SK-N-SH treated with all-trans-retinoic acid at 6 μM for 48 hours (cell line): ENCODE measurements around the gene MRTFA.

Experiments
- ATAC-seq: fragments of 200-7000 bp; cut with Tn5 transposase; 3 replicates; pipeline ENCODE4 v1.9.1; 2020; ENCODE audit warnings: mild to moderate bottlenecking, moderate library complexity
- ARNTL ChIP-seq: fragments of 450-650 bp; formaldehyde crosslinking; IDR thresholded peaks from 2 replicates; pipeline ENCODE4 v1.5.0; 2020; ENCODE audit warnings: low read depth, mild to moderate bottlenecking, moderate library complexity, borderline replicate concordance
- BACH2 ChIP-seq: fragments of 250-450 bp; sonication (Bioruptor Pico); IDR thresholded peaks from 2 replicates; pipeline ENCODE4 v1.9.0; 2021; ENCODE audit warnings: mild to moderate bottlenecking, borderline replicate concordance
- CREB5 ChIP-seq: fragments of 250-450 bp; sonication (Bioruptor Pico); IDR thresholded peaks from 2 replicates; pipeline ENCODE4 v1.5.1; 2020; ENCODE audit warnings: low read depth, mild to moderate bottlenecking, moderate library complexity
- CSDC2 ChIP-seq: fragments of 250-450 bp; sonication (Bioruptor Pico); IDR thresholded peaks from 2 replicates; pipeline ENCODE4 v1.5.0; 2020; ENCODE audit warnings: mild to moderate bottlenecking, moderate library complexity
- CSRNP3 ChIP-seq: fragments of 250-450 bp; sonication (Bioruptor Pico); IDR thresholded peaks from 2 replicates; pipeline ENCODE4 v1.5.1; 2021; ENCODE audit warnings: mild to moderate bottlenecking, moderate library complexity
- ESRRG ChIP-seq: fragments of 250-450 bp; sonication (Bioruptor Pico); IDR thresholded peaks from 2 replicates; pipeline ENCODE4 v1.6.1; 2021; ENCODE audit warnings: mild to moderate bottlenecking
- GLIS3 ChIP-seq: fragments of 250-450 bp; sonication (Bioruptor Pico); IDR thresholded peaks from 2 replicates; pipeline ENCODE4 v1.5.0; 2020; ENCODE audit warnings: mild to moderate bottlenecking, moderate library complexity
- ISL1 ChIP-seq: fragments of 250-450 bp; sonication (Bioruptor Pico); IDR thresholded peaks from 2 replicates; pipeline ENCODE4 v2.1.2; 2022; ENCODE audit warnings: mild to moderate bottlenecking, moderate library complexity
- PATZ1 ChIP-seq: fragments of 250-450 bp; sonication (Bioruptor Pico); IDR thresholded peaks from 2 replicates; pipeline ENCODE4 v1.8.0; 2020; ENCODE audit warnings: mild to moderate bottlenecking, moderate library complexity, borderline replicate concordance
- PPARA ChIP-seq: fragments of 250-450 bp; sonication (Bioruptor Pico); IDR thresholded peaks from 2 replicates; pipeline ENCODE4 v1.5.0; 2020; ENCODE audit warnings: mild to moderate bottlenecking, borderline replicate concordance
- RARB ChIP-seq: fragments of 250-450 bp; sonication (Bioruptor Pico); IDR thresholded peaks from 2 replicates; pipeline ENCODE4 v1.8.0; 2021; ENCODE audit warnings: mild to moderate bottlenecking, moderate library complexity
- SNAI2 ChIP-seq: fragments of 250-450 bp; sonication (Bioruptor Pico); IDR thresholded peaks from 2 replicates; pipeline ENCODE4 v1.5.0; 2020; ENCODE audit warnings: mild to moderate bottlenecking, moderate library complexity
- TCF4 ChIP-seq: fragments of 250-450 bp; sonication (Bioruptor Pico); IDR thresholded peaks from 2 replicates; pipeline ENCODE4 v1.8.0; 2021; ENCODE audit warnings: mild to moderate bottlenecking, moderate library complexity, borderline replicate concordance
- TSHZ2 ChIP-seq: fragments of 250-450 bp; sonication (Bioruptor Pico); IDR thresholded peaks from 2 replicates; pipeline ENCODE4 v1.5.0; 2020; ENCODE audit warnings: mild to moderate bottlenecking, moderate library complexity
- ZC3H10 ChIP-seq: fragments of 250-450 bp; sonication (Bioruptor Pico); IDR thresholded peaks from 2 replicates; pipeline ENCODE4 v1.5.1; 2021; ENCODE audit warnings: mild to moderate bottlenecking, moderate library complexity
- ZFP3 ChIP-seq: fragments of 250-450 bp; sonication (Bioruptor Pico); IDR thresholded peaks from 2 replicates; pipeline ENCODE4 v1.5.0; 2020; ENCODE audit warnings: mild to moderate bottlenecking, moderate library complexity
- ZFP30 ChIP-seq: fragments of 450-650 bp; formaldehyde crosslinking; IDR thresholded peaks from 2 replicates; pipeline ENCODE4 v1.5.0; 2022; ENCODE audit warnings: mild to moderate bottlenecking, moderate library complexity
- ZNF565 ChIP-seq: fragments of 450-650 bp; formaldehyde crosslinking; conservative IDR thresholded peaks from 2 replicates; pipeline ENCODE4 v1.5.0; 2020; ENCODE audit warnings: low read depth, mild to moderate bottlenecking, moderate library complexity
- ZNF8 ChIP-seq: fragments of 450-650 bp; formaldehyde crosslinking; IDR thresholded peaks from 2 replicates; pipeline ENCODE4 v1.5.0; 2020; ENCODE audit warnings: mild to moderate bottlenecking, moderate library complexity

Gene MRTFA

GRCh38 chr22:40572976-40573375 is 63.5 kb downstream of the MRTFA start:
- no peak for TF ChIP-seq ZFP30 (CRISPR knock-in tag)
- no peak for TF ChIP-seq ZFP3
- no peak for TF ChIP-seq TCF4 (CRISPR knock-in tag)
- TF ChIP-seq ESRRG (CRISPR knock-in tag): no peak
- no peak for TF ChIP-seq CREB5 (CRISPR knock-in tag)
- TF ChIP-seq CSRNP3 (CRISPR knock-in tag): no peak
- no peak for TF ChIP-seq SNAI2 (CRISPR knock-in tag)
- no peak for TF ChIP-seq ARNTL (CRISPR knock-in tag)
- no peak for TF ChIP-seq ZC3H10 (CRISPR knock-in tag)
- no peak for TF ChIP-seq ISL1 (CRISPR knock-in tag)
- no peak for TF ChIP-seq ZNF565 (CRISPR knock-in tag)
- TF ChIP-seq ZNF8 (CRISPR knock-in tag): no peak
- TF ChIP-seq RARB (CRISPR knock-in tag): no peak
- no peak for TF ChIP-seq PPARA (CRISPR knock-in tag)
- TF ChIP-seq BACH2 (CRISPR knock-in tag): no peak
- no peak for TF ChIP-seq PATZ1 (CRISPR knock-in tag)
- TF ChIP-seq GLIS3 (CRISPR knock-in tag): no peak

GRCh38 chr22:40571887-40572286 is 64.6 kb downstream of the MRTFA start:
- TF ChIP-seq GLIS3 (CRISPR knock-in tag) (no peak), CSDC2 (no peak), ZNF565 (CRISPR knock-in tag) (no peak), SNAI2 (CRISPR knock-in tag) (no peak), PATZ1 (CRISPR knock-in tag) (no peak), RARB (CRISPR knock-in tag) (no peak), ESRRG (CRISPR knock-in tag) (no peak), PPARA (CRISPR knock-in tag) (no peak), TCF4 (CRISPR knock-in tag) (no peak), CSRNP3 (CRISPR knock-in tag) (no peak), TSHZ2 (CRISPR knock-in tag) (no peak)
- ATAC-seq: no peak

More at GRCh38 chr22:40572976-40573375, 63.5 kb downstream of the MRTFA start:
- ATAC-seq: no peak
